HG02678 (cell line): ENCODE results near the gene INCA1.

Source experiments
- ATAC-seq: cut with Tn5 transposase; IDR thresholded peaks from one replicate; pipeline ENCODE4 v1.9.1; 2021; ENCODE audit warnings: mild to moderate bottlenecking, moderate library complexity; ENCODE audit not compliant: unreplicated experiment

Gene INCA1

DNA sequence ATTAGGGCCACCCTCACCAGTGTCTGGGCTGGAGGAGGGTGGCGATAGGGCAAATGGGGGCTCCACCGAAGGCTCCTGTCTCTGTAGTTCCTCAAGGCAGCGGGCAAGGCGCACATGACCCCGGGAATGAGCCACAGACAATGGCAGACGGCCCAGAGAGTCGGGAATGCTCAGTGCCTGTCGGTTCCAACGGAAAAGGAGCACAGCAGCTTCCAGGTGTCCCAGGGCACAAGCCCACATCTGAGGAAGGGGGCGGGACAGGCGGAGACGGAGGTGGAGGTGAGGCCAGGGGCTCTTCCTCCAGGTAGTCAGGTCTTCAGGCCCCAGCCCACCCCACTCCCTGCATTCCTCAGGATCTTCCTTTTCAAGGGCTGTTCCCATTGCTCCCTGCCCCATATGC, 24.6 kb downstream of the INCA1 start:
- ATAC-seq: no peak

DNA sequence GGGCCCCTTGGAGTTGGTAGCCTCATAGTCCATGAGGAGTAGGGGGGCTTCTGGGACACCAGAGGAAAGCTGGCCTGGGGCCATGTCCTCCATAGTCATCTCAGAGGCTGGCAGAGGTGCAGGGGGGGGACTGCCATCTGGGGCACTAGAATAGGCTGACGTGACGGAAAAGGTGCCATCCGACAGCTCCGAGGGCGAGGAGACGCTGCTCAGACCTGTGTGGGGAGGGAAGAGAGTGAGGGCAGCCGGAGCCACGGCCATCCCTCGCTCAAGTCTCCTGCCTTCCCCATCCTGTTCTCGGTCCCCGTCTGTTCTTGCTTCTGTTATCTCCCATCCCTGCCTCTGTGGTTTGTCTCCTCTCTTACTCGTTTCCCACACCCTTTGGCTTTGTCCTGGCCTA, 25.0 kb downstream of the INCA1 start:
- no peak for ATAC-seq

DNA sequence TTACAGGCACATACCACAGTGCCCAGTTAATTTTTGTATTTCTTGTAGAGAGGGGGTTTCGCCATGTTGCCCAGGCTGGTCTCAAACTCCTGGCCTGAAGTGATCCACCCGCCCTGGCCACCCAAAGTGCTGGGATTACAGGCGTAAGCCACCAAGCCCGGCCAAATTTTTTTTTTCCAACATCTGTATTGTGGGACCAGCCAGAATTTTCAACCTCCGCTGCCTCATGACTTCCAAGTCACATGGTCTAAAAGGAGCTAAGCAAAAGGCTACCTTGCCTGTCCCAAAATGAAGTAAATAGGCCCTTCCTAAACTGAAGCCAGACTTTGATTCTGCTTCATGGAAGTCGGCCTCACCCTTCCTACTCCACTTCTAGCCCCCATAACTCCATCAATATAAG, 25.5 kb downstream of the INCA1 start:
- no peak for ATAC-seq

DNA sequence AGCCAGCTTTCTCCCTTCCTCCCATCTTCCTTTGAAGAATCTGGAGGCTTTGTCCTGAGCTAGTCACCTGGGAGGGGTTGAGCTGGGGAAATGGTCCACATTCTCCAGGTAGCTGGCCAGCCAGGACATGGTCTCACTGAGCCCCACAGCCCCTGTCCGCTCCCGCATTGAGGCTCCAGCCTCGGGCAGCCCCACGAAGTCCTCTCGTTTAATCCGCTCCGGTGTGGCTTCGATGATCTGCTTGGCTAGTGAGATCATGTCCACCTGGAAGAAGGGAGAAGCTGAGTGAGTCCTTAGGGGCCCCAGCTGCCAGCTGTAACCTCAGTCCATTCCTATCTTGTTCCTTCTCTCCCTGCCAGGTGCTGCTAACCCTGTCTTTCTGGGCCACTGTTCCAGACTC, 27.0 kb downstream of the INCA1 start:
- no peak for ATAC-seq

DNA sequence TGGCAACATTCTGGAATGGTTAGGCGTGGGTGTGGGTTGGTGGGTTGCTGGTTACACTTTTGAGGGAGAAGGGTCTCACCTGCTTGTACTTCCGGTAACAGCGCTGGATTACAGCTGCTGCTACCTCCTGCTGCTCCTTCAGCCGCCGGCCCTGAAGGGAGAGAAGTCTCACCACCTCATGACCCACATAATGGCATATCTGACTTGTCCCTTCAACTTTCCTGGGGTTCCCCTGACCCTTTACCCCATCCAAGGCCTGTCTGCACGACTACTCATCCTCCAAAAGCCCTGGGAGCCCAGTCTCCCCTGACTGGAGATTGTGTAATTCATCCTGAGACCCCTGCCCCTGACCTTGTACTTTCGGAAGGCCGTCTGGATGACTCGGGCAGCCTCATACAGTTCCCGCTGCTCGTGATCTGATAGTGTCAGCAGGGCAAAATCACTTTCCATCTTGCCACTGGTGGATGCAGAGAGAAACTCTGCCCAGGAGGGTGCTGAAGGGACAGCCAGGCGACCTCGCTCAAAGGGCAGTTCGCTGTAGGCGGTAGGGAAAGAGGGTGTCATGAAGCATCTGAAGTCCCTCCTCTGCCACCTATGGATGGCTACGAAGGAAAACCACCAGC, 27.7 kb downstream of the INCA1 start:
- no peak for ATAC-seq

DNA sequence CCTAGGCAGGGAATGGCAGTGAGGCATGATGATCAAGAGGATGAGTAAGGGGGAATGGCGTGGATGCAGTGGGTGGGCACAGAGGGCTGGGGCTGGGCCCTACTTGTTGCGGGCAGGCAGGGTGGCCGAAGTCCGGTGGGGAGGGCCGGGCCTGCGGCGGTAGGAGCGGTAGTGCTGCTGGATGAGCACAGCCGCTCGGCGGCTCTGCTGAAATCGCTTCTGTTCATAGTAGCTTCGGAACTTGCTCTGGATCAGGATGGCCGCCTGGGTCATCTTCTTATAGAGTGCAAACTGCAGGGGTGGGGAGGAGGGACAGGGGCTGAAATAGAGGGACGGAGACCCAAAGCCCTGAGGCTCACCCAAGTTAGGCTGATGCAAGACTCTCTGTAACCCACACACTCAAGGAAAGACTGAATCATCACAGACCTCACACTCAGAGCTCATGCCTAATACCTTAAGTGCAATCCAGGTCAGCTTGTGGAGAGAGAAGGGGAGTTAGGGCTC, 28.2 kb downstream of the INCA1 start:
- no peak for ATAC-seq

DNA sequence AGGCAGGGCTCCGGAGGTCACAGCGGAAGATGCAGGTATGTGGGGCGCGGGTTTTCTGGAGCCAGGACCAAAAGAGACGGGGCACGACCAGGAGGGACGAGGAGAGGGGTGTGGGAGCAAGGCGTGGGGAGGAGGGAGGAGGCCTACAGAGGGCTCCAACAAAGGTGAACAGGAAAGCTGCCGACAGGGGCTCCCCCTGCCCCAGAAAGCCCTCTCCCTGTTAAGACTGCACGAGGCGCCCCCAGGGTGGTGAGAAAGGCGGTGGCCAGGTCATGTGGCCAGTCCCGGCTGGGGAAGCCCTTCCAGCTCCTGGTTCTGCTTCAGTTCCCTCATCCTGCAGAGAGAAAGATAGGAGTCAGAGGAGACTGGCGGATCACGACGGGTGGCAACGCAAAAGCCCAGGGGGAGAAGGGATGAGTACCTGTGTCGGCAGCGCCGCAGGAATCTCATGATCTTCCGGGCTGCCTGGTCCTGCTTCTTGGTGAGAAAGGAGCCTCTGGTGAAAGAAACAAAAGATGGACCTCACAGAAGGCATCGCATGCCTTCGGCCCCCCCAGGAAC, 28.8 kb downstream of the INCA1 start:
- ATAC-seq: no peak

DNA sequence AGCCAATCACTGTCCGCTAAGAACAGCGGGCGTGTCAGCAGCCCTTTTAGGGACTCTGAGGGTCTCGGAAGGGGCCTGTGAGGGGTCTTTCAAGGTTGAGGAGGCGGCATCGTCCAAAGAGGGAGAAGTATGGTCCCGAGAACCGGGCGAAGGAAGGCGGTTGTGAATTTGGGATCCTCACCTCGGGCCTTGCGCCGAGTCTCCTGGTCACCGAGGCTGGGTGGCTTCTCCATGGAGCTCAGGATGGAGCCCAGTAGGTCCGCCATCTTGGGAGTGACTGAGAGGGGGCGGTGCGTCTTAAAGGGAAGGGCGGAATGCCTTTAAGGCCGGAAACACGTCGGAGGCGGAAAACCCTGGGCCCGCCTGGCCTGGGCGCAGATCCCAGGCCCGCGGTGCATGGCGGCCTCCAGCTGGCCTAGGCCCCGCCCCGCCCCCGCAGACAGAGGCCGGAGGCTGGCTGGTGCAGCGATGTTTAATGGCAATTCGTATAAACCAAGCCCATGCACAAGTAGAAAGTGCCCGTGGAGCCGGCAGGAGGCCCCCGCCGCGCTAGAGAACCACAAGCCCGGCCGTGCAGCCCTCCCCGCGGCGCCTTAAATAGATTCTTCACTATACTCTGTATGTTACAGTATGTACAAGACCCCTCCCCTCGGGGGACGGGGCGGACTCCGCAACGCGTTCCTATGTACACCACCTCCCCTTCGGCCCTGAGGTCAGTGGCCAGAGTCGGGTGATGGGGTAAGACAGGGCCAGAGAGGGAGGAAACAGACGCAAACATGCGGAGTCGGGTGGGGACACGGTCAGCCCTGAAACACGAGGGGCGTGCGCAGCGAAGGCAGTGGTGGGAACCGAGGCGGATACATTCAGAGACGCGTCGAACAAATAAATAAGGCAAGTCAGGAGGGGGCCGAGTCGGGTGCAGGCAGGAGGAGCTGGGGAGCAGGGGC, 29.5 kb downstream of the INCA1 start, which contains the start of gene SPAG7:
SPAG7 (minus strand) TSS at position 279 of the 947 bp plus-strand sequence; CDS start at position 266, 13 bp downstream.
- ATAC-seq: peak; percentile 56

- ATAC-seq: peak; percentile 84
These were observed 30.3 kb downstream of the INCA1 start for GRCh38 chr17:4966844-4967538.

DNA sequence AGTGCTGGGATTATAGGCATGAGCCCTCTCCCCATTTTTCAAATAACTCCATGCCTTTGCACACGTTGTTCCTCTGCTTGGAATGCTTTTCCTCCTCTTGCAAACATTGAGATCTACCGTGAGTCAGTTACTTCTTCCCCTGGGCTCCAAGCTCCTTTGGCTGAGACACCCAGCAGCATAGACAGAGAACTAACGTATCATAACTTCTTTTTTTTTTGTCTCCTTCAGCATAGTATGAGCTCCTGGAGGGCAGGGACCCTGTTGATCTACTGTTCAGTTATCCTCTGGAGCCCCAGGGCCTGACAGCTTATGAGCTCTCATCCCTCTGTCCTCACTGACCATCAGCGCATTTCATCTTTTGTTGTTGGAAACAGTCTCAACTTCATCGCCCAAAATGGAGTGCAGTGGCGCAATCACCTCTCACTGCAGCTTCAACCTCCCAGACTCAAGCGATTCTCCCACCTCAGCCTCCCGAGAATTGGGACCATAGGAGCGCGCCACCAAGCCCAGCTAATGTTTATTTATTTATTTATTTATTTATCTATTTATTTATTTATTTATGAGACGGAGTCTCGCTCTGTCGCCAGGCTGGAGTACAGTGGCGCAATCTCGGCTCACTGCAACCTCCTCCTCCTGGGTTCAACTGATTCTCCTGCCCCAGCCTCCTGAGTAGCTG, 31.9 kb downstream of the INCA1 start:
- no peak for ATAC-seq

- ATAC-seq: no peak
These were observed 36.9 kb downstream of the INCA1 start for GRCh38 chr17:4960279-4960922.

- no peak for ATAC-seq
These were observed 37.9 kb downstream of the INCA1 start for GRCh38 chr17:4959261-4959965.

- no peak for ATAC-seq
These were observed 39.2 kb downstream of the INCA1 start for GRCh38 chr17:4958102-4958501.

DNA sequence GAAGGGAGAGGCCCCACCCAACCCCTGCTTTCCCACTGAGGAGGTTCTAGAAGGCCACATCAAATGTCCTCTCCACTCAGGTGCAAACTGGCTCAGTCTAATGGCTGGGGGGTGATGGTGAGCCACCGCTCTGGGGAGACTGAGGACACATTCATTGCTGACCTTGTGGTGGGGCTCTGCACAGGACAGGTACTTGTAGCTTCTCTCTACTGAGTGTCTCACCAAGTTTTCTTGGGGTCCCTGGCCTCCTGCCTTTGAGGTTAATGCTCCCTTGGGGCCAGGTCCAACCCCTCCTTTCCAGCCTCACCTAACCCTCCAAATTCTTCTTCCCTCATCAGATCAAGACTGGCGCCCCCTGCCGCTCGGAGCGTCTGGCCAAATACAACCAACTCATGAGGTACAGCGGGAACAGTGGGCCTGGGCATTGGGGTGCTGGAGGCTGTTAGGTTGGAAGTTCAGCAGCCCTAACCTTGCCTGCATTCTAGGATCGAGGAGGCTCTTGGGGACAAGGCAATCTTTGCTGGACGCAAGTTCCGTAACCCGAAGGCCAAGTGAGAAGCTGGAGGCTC, 40.7 kb downstream of the INCA1 start:
- ATAC-seq: no peak

DNA sequence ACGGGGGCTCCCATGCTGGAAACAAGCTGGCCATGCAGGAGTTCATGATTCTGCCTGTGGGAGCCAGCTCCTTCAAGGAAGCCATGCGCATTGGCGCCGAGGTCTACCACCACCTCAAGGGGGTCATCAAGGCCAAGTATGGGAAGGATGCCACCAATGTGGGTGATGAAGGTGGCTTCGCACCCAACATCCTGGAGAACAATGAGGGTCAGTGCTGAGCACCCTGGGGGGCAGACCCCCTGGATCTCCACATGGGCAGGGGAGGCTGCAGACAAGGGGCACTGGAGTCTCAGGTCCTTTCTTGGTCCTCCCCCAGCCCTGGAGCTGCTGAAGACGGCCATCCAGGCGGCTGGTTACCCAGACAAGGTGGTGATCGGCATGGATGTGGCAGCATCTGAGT, 42.2 kb downstream of the INCA1 start:
- no peak for ATAC-seq

DNA sequence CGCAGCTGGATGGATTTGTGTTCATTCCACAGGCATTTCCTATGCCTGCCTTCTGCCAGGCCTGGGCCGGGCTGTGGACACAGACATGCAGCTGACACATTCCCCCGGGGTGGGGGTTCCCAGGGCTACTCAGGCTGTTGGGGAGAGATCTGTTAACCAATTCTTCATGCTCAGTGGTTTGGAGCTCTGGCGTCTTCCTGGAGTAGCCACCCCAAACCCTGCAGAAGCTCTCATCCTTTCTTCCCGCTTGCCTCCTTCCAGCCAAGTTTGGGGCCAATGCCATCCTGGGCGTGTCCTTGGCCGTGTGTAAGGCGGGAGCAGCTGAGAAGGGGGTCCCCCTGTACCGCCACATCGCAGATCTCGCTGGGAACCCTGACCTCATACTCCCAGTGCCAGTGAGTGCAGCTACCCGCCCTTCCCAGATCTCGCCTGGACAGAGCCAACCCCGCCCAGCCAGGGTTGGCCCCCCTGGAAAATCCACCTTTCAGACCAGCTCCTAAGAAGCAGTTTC, 43.8 kb downstream of the INCA1 start:
- ATAC-seq: no peak

GRCh38 chr17:4951486-4951885, 45.8 kb downstream of the INCA1 start:
- no peak for ATAC-seq

GRCh38 chr17:4950746-4951204, 46.5 kb downstream of the INCA1 start, which contains the start of gene ENO3:
Gene ENO3, plus strand, starts transcription at chr17:4951119. Its CDS starts 711 bp downstream, at chr17:4951830.
- no peak for ATAC-seq
